HG03280 (cell line): ENCODE measurements around the gene ASCC3.

Experiments
- ATAC-seq: cut with Tn5 transposase; IDR thresholded peaks from one replicate; pipeline ENCODE4 v1.9.1; 2021; ENCODE audit warnings: mild to moderate bottlenecking, moderate library complexity; ENCODE audit not compliant: unreplicated experiment

Gene ASCC3

DNA sequence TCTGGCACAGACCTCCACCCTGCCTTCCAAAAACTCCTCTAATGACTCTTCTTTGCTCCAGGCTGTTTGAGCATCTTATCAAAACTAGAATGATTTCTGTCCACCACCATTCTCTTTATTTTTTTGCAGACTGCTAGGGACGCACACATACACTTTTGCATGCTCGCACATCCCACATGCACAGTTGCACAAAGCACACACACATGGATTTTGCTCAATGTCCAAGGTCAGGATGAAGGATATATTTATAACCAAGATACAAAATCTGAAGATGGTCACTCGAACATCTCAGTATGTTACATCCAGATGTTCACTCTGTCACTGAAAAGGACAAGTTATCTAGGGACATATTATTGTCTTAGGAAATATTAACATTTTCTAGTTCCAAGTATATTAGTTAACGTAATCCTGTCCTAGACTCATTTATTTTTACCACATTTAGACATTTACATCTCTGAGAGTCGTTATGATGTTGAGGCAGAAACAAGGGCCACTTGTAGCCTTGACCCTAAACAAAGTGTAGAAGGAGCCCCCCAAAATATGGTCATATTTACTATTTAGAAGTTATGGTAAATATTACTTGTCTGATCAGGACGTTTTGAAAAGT, 413.0 kb downstream of the ASCC3 start:
- no peak for ATAC-seq

DNA sequence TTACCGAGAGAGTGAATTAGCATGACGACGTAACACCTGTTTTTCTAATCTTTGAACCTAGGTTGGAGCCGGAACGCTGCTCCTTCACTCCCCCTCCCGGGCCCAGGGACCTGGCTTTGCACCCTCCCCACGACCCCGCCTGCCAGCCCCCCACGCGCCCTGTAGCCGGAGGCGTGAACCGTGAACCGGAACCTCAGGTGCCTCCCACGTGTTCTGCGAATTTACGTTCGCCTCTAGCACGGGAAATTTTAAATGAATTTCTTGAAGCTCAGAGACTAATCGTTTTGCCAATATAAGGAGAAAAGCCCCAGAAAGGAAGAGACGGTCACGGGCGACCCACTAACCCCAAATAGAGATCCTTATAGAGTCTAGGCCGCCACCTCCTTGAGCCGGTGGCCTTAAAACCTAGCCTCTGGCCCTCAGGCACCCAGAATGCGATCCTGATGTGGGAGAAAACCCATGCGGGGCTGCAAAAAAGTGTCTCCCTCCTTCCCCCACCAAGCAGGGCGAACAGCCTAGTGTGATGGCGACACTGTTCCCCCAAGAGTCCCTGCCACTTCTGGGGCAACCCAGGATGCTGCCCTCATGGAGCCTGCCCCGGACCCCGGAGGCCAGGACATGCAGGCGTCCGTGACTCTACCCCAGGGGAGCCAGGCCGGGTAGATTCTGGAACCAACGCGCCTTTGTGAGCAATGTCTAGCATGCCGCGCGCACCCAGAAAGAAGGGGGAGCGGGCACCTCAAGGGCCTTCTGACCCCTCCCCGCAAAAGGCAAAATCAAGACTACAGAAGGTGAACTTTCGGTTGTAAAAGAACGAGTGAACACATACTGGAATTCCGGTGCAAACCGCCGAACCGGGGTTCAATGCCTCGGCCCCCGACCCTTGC, 413.8 kb downstream of the ASCC3 start:
- no peak for ATAC-seq

DNA sequence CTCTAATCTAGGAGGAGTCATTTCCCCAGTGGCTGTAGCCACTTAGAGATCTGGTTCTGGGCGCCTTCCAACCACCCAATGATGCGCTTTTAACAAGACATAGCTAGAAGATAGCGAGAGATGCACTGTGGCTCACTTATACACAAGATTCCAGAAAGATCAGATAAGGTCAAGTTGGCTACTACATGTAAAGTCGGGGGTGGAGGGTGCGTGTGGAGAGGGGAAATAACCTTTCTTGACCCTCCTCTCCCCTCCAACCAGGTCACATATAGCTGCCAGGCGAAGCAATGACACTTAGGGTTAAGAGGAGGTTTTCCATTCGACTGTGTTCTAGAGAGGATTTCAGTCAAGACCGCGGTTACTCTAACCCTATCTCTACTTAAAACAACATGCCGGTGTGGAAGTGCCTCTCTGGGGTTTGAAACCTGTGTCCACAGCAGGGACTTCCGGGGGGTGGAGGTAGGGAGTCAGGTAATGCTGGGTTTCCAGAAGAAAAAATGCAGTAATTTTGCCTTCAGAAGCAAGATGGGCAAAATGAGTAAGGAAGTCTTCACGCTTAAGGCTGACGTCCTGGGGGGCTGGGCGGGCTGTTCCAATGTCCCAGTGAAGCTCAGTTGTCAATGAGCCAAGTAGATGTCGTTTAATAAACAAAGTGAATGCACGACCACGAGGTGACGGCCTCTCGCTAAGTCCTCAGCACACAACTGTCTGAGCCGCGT, 414.6 kb downstream of the ASCC3 start:
- no peak for ATAC-seq

DNA sequence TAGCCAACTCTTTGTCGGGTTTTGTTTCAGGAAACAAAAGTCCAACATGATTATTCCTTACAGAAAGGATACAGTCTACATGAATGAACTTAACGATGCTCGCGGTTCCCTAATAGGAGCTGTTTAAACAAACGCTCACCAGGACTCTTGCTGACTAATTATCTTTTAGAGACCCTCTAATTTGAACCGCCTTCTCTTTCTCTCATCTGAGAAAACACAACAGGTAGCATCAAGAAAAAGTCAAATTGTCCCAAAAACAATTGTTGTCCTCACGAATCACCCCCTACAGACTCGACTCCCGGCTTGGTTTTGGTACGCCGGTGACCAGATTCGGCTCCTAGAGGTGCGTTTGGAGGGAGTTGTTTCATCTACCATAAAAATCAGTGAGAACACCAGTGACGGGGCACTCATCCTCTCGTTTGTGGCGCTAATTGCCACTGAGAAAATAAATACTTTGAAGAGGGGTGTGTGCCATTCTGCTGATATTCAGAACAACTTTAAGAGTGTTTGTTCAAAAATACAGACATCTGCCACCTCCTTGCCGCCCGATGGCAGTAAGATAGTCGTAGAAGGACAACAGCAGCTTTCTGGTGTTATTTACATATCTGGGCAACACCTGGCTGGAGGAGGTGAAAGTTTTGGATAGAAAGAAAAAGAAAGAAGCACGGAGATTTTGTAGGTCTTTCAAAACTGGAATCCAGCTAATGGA, 415.3 kb downstream of the ASCC3 start:
- ATAC-seq = no peak

DNA sequence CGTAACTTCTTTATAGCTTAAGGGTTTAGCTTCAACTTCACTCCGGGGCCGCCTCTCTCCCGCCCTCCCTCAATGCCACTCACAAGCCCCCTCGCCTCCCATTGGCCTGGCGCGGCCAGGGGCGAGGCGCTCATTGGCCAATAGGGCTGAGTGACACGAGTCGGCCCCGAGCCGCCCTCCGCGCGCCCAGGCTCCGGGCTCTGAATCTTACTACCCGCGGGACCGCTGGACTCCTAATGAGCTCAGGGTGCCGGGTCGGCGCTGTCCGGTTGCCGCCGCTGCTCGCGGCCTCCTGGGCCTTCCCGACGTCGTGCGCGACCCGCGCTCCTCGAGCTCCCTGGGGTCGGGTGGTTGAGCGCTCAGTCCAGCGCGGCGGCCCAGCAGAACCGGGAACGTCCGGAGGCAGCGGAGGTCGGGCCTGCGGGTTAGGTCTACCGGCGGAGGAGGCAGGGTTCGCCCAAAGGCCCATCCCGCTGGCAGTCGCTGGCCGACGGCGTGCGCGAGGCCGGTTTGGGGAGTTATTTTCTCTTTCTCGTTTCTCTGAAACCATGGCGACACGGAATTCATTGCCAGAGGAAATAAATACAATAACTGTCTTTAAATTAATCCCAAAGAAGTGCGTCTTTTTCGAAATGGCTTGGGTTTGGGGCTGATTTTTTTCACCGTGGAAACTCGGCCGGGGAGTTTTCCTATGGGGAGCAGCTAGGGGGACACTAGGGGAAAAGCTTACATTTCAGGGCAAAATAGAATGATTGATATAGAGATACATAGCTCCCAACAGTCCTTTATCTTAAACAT, 416.0 kb downstream of the ASCC3 start, which contains the start of gene SIM1:
SIM1 (minus strand) TSS at position 19 of the 798 bp plus-strand sequence. CDS start 1,453 bp downstream, outside the sequence.
- ATAC-seq = peak; percentile 84

DNA sequence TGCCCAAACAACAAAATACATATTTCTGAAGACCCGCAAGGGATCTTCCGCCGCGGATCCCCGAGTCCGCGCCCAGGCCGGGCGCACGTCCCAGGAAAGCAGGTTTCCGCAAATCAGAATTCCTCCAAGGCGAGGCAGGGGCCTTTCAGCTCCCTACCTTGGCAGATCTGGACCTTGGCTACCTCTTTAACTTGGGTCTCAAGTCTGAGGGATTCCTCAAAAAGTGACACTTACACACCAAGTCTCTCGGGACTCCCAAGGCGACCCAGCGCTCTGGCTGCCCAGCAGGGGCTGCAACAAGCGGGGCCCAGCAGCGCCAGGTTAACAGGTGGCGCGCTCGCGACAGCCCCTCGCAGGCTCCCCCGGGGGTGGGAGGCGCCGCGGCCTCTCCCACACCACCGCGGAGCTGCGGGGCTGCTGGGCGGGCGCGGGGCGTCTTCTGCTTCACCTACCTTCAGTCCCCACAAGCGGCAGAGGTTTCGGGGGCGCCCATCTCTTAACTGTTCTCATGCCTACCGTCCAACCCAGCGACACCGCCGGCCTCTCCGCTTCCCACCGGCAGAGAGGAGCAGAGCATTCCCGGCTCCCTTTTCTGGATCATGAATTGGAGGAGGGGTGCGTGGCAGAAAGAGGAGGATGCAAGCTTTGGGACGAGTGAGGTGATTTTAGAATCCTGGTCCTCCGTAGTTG, 416.8 kb downstream of the ASCC3 start:
- no peak for ATAC-seq

DNA sequence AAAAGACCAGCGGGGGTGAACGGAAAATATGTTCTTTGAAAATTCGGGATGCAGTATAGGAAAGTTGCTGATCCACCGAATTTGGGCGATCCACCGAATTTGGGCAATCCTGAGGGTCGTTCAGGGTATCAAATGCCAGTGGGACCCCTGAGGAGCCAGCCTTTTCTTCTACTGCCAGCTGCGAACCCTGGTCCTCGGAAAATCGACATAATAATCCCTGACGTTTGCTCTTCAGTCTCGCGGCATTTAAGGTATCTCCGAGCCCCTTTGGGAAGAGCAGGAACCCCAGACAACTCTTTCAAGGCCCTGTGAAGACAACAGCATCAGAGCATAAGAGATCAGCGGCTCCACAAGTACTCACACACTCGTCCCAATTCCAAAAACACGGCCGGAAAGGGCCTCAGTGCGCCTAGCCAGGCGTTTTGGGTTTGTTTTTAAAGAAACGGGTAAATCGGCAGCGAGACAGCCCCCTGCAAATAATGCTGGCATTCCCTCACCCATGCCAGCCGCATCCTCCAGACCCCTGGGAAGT, 417.4 kb downstream of the ASCC3 start:
- no peak for ATAC-seq

DNA sequence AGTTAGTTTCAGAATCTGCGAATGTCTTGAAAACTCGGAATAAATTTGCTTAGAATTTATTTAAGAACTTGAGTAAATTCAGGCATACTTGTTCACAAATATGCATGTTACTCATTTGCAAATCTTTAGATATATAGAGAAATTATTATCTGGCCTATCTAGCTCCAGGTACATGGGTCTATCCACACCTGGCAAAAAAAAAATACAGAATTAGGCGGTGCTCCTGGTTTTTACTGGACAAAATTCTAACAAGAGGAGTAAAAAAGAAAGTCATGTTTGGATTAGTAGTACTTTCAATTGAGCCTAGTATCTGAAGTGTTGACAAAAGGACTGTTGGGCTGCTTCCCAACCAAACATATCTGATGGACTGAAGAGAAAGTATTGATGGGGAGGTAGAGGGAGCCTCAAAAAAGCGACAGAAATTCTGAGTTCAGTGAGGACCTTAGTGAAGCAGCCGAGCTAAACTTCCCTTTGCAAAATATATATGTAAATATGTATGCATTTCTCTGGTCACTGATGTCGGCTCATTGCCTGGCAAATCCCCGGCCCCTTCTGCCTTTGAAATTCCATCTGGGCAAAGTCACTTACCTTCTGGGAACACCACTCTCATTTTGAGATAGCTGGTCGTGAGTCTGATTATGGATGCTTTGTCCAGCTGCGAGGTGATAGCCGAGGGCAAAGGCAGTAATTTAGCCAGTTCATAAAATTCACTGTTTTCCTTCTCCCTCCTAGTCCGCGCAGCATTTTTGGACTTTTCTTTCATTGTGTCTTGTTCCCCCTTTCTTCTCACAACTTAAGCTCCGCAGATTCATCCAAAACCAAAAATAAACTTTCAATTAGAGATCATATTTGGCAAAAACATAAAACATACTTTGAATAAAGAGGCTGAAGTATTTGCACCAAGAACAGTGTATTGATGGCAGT, 418.2 kb downstream of the ASCC3 start:
- no peak for ATAC-seq

DNA sequence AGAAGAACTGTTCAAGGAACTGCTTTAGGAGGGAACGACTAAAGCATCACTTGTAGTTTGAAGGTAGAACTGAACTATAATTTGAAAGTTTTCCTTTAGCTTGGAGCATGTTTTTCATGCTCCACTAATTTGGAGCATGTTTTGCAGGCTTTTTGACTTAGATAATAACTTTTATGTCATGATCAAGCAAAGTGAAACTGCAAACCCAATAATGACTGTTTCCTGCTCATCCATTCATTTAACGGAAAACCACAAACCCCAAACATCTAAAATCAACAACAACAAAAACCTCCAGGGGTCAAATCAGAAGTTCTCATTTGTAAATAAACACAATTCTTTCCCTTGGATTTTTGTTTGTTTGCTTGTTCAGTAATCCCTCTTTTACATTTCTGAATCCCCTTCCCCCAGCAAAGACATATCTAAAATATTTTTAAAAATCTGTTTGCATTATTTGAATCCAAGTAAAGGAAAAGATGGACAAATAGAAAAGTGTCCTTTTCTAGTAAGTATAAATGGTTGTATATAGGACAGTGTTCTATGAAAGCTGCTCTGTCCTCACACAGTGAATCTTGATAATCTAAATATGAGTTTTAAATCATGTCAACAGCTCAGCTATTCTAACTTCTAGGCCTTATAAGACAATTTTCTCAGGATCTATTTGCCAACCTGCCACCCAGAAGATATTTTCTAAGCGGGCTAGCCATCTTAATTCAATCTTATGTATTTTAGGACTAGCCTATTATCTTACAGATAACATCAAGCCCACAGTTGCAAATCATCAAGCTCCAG, 419.0 kb downstream of the ASCC3 start:
- no peak for ATAC-seq

DNA sequence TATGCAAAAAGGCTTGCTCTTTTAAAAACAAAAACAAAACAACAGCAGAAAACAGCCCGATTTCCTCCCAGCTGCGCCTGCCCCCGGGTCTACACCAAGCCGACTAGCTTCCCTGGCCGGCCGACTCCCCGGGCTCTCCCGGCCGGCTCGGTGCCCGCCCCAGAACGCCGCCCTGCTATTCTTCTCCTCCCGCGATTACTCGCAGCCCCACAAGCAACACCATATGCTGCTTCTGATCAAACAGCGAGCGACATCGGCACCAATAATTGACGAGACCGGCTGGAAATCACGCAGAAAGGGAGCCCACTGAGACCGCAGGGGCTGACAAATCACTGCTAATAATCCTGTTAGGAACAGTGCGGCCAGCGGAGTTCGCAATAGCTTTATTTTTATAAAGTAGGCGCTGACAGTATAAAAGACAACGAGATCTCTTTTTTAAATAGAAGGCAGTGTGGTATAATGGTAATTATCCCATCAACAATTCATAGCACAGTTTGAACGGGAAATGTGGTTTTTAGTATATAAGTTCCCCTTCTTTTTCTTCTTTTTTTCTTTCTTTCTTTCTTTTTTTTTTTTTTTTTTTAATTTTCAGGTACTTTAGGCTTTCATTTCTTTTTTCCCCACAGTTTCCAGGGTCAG, 419.7 kb downstream of the ASCC3 start:
- ATAC-seq = no peak

DNA sequence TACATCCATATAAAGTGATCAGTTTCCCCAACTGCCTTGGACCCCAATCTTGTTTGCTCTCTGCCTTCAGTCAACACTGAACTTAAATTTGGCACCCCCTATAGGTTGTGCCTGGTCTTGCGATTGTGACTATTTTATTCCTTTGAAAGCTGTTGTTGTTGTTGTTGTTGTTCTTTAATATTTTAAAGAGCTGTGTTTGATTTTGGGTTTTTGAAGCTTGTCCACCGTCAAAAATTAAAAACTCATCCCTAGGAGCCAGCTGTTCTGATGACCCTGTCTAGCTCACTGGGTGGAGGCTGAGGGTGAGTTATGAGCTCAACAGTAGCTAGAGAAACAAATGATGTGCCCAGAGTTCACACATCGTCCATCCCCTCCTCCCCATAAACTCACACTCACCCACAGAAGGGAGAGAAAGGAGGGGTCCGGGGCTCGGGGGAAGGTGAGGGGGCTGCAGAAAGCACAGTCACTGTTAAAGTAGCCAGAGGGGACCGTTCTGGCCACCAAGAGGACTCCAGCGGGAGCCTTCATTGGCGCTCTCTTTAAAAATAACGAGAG, 420.4 kb downstream of the ASCC3 start:
- ATAC-seq = no peak

DNA sequence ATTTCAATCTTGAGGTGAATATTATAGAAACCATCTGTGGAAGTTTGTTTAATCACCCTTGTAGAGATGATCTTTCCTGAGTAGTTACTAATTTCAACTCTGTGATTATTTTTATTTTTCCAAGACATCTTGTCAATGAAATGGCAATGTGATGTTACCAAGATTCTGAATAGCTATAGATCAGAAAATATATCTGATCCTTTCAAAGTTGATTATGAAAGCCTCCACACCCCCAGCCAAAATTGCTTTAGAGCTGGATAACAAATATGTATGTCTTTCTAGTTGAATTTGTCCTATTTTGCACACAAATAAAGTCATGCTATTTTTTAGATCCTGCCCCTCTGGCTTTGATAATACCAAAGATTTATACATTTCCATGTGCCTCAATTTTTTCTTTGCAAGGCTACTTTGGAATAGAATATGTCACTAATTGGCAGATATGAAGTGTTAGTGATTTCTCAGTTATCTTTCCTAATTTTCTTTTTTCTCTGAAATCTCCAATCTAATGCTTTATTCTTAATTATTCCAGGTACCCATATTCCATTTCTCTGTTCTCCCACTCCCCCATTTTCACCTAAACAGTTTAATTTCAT, 421.4 kb downstream of the ASCC3 start:
- ATAC-seq = no peak

DNA sequence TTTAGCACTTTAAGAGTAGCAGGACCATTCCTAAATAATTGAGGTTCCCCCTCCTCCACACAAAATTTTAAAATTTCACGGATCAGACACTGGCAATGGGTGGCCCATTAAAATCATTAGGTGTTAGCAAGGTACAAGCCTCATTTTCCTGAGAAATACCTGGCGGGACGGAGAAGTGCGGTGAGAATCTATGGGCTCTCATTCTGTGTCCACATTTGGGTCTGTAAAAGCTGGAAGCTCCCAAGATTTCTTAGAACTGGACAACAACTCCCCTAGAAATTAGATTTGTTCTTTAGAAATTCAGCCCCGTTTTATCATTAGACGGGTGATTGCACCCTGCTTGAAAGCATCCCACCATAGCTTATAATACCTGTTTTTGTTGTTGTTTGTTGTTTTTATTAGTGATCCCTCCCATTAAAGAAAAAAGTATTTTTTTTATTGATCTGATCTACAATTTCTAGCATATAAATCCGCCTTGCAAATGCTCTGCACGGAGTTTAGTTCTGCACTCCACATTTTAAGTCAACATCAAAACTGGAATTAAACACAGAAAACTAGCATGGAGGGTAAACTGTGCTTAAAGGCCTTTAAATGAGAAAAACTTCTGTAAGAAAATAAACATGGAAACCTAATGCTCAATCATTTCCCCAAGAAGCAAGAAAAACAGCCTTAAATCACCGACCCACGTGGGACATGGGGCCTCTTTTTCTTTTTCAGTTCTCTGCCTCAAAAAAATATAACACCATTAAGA, 422.1 kb downstream of the ASCC3 start:
- ATAC-seq = no peak
